ENCODE data around the gene SPOCK1.

SPOCK1 gene

GRCh38 chr5:137488974-137489373 lies 10.2 kb downstream of the SPOCK1 start:
- no peak for TF ChIP-seq CTBP1 (IDR thresholded peaks at IDR 0.05; ENCODE audit: borderline replicate concordance)
- no peak for TF ChIP-seq LEF1 (IDR thresholded peaks at IDR 0.05; ENCODE audit: borderline replicate concordance)
- TF ChIP-seq ARNT (IDR thresholded peaks at IDR 0.05), result no peak
- TF ChIP-seq SUZ12 (IDR thresholded peaks at IDR 0.05), result no peak
- CTCF ChIA-PET, result no interaction called here
- POLR2A ChIA-PET, result no interaction called here
- DNase-seq (ENCODE audit: extremely low spot score), result no peak

GRCh38 chr5:137488516-137488915 lies 10.6 kb downstream of the SPOCK1 start:
- no peak for DNase-seq (ENCODE audit: extremely low spot score)
- CTCF ChIA-PET, result no interaction called here
- TF ChIP-seq SUZ12 (IDR thresholded peaks at IDR 0.05) (no peak), FOXA1 (IDR thresholded peaks at IDR 0.05) (no peak), NFRKB (IDR thresholded peaks at IDR 0.05) (no peak), TARDBP (IDR thresholded peaks at IDR 0.05) (no peak), SP1 (IDR thresholded peaks at IDR 0.05) (no peak), CTBP1 (IDR thresholded peaks at IDR 0.05; ENCODE audit: borderline replicate concordance) (no peak), BHLHE40 (IDR thresholded peaks at IDR 0.05; ENCODE audit: borderline replicate concordance) (no peak)
- POLR2A ChIA-PET, result no interaction called here

- no peak for TF ChIP-seq FOXK2 (IDR thresholded peaks at IDR 0.05)
- CTCF ChIA-PET, result no interaction called here
- POLR2A ChIA-PET, result no interaction called here
- no peak for DNase-seq (ENCODE audit: extremely low spot score)
Observed at GRCh38 chr5:137487600-137487999, 11.5 kb downstream of the SPOCK1 start.

- POLR2A ChIA-PET, result no interaction called here
- no peak for TF ChIP-seq SP1 (IDR thresholded peaks at IDR 0.05)
- TF ChIP-seq SUZ12 (IDR thresholded peaks at IDR 0.05), result no peak
- CTCF ChIA-PET, result no interaction called here
- DNase-seq (ENCODE audit: extremely low spot score), result no peak
Observed at GRCh38 chr5:137486707-137487106, 12.4 kb downstream of the SPOCK1 start.

GRCh38 chr5:137481596-137481995 lies 17.5 kb downstream of the SPOCK1 start:
- POLR2A ChIA-PET, result no interaction called here
- no peak for DNase-seq (ENCODE audit: extremely low spot score)
- TF ChIP-seq BHLHE40 (IDR thresholded peaks at IDR 0.05; ENCODE audit: borderline replicate concordance) (no peak), FOXA1 (IDR thresholded peaks at IDR 0.05) (no peak), PKNOX1 (IDR thresholded peaks at IDR 0.05) (no peak), ZNF384 (IDR thresholded peaks at IDR 0.05) (no peak), NFRKB (IDR thresholded peaks at IDR 0.05) (no peak), ELF4 (IDR thresholded peaks at IDR 0.05) (no peak), HDGF (IDR thresholded peaks at IDR 0.05; ENCODE audit: borderline replicate concordance) (no peak), FOXM1 (IDR thresholded peaks at IDR 0.05; ENCODE audit: borderline replicate concordance) (no peak), CTBP1 (IDR thresholded peaks at IDR 0.05; ENCODE audit: borderline replicate concordance) (no peak)
- CTCF ChIA-PET, result no interaction called here

GRCh38 chr5:137478043-137478442 lies 21.1 kb downstream of the SPOCK1 start:
- ChIA-PET POLR2A (no interaction called here), CTCF (no interaction called here)
- DNase-seq (ENCODE audit: extremely low spot score), result no peak

GRCh38 chr5:137470921-137471220 lies 28.3 kb downstream of the SPOCK1 start:
- TF ChIP-seq CTBP1 (IDR thresholded peaks at IDR 0.05; ENCODE audit: borderline replicate concordance) (no peak), SP1 (IDR thresholded peaks at IDR 0.05) (no peak), FOXM1 (IDR thresholded peaks at IDR 0.05; ENCODE audit: borderline replicate concordance) (no peak), NFRKB (IDR thresholded peaks at IDR 0.05) (no peak), ELF4 (IDR thresholded peaks at IDR 0.05) (no peak), L3MBTL2 (conservative IDR thresholded peaks at IDR 0.05) (no peak), SUZ12 (IDR thresholded peaks at IDR 0.05) (no peak), LEF1 (IDR thresholded peaks at IDR 0.05; ENCODE audit: borderline replicate concordance) (no peak), ARNT (IDR thresholded peaks at IDR 0.05) (no peak), BHLHE40 (IDR thresholded peaks at IDR 0.05; ENCODE audit: borderline replicate concordance) (no peak), FOXA1 (IDR thresholded peaks at IDR 0.05) (no peak), PKNOX1 (IDR thresholded peaks at IDR 0.05) (no peak), HDGF (IDR thresholded peaks at IDR 0.05; ENCODE audit: borderline replicate concordance) (no peak), TARDBP (IDR thresholded peaks at IDR 0.05) (no peak), FOXK2 (IDR thresholded peaks at IDR 0.05) (no peak), ZNF384 (IDR thresholded peaks at IDR 0.05) (no peak)
- ChIA-PET POLR2A (no interaction called here), CTCF (no interaction called here)
- no peak for DNase-seq (ENCODE audit: extremely low spot score)

More at GRCh38 chr5:137478043-137478442, 21.1 kb downstream of the SPOCK1 start:
- TF ChIP-seq SUZ12 (IDR thresholded peaks at IDR 0.05), result no peak
- TF ChIP-seq FOXM1 (IDR thresholded peaks at IDR 0.05; ENCODE audit: borderline replicate concordance), result no peak
- no peak for TF ChIP-seq ZNF384 (IDR thresholded peaks at IDR 0.05)
- no peak for TF ChIP-seq PKNOX1 (IDR thresholded peaks at IDR 0.05)
- no peak for TF ChIP-seq LEF1 (IDR thresholded peaks at IDR 0.05; ENCODE audit: borderline replicate concordance)
- TF ChIP-seq FOXK2 (IDR thresholded peaks at IDR 0.05), result no peak
- TF ChIP-seq TARDBP (IDR thresholded peaks at IDR 0.05), result no peak

All from HEK293T (cell line).